GM18520 (cell line): ENCODE data around the gene GRIP1.

ENCODE experiments used
- ATAC-seq: cut with Tn5 transposase; IDR thresholded peaks from one replicate; pipeline ENCODE4 v1.9.1; 2021; ENCODE audit not compliant: unreplicated experiment

GRIP1 gene

DNA sequence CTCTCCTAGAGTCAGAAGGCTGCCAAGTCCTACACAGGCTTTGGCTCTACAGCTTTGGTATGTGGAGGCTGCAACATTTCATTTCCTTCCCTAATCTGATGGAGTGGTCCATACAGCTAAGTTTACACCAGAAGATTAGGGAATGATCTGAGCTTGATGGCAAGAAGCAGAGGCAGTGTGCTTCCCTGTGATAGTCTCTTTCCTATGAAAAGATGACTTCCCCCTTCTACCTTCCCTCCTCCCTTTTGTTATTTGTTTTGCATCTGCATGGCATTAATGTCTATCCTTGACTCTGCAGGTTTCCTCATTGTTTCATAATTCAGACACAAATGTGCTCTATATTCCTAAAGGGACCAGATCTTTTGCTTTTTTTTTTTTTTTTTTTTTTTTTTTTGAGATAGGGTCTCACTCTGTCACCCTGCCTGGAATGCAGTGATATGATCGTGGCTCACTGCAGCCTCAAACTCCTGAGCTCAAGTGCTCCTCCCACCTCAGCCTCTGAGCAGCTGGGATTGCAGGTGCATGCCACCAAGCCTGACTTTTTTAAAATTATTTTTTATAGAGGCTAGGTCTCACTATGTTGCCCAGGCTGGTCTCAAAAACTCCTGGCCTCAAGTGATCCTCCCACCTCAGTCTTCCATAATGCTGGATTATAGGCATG is 76.3 kb downstream of the GRIP1 start:
- no peak for ATAC-seq

DNA sequence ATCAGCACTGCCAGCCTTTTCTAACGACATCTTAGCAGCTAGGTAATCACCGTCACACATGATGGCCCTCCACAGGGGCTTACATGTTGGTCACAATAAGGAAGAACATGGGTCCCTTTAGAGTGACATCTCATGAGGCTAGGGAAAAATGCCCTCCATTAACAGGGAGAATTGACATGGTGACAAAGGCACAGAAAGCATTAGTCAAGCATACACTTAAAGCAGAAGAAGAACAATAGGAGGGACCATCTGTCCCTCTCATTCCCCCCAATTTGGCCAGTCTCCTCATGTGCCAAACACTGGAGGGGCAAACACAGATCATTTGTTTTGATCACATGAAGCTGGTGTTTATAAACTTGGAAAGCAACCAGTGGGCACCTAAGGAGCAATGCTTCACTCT is 78.0 kb downstream of the GRIP1 start:
- no peak for ATAC-seq

DNA sequence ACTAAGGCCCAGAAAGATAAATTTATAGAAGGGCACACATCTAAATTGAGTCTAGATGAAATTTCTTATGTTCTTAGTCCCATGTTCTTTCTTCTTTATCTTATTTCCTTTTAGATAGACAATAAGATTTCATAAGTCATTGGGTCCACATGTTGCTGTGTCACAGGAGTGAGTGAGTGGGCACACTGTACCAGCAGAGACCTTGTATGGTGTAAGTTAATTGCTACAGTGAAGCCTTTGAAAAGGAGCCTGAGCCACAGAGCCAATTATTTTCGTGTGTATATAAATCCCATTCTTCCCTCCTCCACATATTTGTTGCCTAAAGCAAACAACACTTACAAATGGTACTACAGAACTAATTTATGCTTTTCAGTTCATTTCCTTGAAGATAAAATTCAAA is 79.1 kb downstream of the GRIP1 start:
- ATAC-seq: no peak

DNA sequence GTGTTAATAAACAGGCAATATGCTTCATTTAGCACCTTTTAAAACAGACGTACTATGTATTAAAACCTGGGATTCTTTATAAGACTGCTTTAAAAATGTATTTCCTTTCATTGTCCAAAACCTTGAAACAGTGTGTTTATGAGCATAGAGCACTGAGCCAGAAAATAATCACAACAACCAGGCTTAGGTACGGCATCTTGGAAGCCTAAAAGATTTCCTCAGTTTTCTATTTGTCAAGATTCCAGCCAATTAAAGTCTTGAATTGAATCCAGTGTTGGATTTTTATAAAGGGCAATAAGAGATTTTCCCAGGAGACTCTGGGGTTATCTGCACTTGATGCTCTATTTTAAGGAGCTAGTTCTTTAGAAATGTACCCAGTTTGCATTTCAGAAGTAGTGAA is 80.3 kb downstream of the GRIP1 start:
- ATAC-seq: no peak

DNA sequence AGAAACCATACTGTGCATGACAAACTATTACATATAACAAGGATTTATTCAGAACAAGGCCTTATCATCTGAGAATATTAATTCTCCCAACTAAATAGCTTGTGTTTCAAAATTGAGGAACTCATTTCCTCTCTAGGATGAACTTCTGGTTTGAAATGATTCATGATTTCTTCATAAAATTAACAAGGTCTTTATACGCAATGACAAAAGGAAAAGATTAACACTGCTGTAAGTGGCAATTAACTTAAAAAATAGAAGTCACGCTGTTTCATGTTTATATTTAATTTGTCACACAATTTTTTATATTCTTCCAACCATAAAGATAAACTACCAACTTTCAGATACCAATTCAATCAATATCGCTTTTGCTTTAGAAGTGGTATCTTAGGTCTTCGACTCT is 80.8 kb downstream of the GRIP1 start:
- no peak for ATAC-seq

DNA sequence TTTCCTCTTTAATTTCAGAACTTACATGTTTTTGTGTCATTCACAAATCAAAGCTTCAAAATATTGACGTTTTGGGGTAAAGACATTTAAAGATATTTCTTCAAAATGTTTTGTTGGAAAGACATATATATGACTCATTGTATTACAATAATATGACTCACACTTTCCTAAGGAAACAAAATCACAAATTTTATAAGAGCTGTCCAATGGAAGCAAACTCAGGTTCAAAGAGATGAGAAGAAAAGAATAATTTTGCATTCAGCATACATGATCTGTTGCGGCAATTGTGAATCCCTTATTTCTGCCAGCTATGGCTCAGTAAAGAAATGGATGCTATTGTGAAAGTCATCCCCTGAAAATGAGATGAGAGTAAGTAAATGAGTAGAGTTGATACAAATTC is 82.7 kb downstream of the GRIP1 start:
- ATAC-seq: no peak

DNA sequence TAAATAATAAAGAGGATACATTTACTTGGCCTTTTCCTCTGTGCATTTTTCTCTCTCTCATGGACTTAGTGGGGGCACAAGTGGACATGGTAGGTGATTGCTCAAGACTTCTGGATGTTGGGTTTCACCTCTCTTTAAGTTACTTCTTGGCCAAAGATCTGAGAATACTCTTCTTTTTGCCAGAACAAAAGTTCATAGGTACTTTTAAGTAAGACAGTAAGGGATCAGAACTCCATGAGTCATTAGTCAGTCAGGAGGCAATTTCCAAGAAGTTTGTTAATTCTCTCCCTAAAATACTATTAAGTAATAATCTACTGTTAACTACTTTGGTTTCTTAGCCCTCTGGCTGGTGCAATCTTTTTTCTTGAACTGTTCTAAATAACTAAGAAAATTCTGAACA is 84.2 kb downstream of the GRIP1 start:
- no peak for ATAC-seq

DNA sequence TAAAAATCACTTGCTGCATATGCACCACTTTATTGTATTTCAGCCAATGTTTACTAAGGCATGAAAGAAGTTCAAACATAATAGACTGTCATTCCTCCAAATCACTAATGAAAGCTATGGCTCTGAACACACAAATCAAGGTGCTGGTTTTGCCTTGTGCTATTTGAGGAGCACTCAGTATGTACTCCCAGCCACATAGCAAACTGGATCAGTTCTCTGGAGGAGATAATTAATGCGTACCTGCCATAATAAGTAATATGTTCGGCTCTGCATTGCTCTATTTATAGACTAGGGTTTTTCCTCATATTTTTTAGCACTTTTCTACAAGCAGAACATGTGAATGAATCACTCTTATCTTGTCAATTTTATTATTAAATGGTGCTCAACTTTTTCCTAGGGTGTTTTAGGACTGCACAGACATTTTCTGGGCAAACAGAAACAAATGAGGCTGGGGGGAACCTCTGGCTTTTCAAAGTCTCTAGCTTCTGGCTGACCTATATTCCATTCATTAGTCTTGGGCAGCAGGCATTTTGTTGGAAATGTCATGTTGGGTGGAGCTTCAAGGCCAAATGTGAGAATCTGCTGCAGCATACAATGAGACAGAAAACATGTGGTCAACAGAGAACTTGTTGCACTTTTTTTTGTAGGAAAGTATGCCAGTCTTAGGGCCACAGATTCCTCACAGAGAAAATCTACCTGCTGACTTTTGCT is 88.4 kb downstream of the GRIP1 start:
- no peak for ATAC-seq

DNA sequence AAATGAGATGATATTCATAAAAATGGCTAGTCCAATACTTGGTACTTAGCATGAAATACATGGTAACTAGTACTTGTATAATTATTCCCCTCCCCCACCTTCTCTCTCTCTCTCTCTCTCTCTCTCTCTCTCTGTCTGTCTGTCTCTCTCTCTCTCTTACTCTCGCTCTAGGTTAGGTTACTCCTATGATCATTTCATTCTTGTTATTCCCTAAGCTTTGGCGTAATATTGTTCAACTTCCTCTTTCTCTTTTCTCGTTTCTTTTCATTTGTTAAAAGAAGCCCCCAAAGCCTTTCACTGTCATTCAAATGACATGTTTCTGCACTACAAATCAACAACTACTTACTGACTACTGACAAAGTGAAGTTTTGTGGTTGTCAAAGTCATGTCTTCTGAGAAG is 89.8 kb downstream of the GRIP1 start:
- ATAC-seq: no peak

DNA sequence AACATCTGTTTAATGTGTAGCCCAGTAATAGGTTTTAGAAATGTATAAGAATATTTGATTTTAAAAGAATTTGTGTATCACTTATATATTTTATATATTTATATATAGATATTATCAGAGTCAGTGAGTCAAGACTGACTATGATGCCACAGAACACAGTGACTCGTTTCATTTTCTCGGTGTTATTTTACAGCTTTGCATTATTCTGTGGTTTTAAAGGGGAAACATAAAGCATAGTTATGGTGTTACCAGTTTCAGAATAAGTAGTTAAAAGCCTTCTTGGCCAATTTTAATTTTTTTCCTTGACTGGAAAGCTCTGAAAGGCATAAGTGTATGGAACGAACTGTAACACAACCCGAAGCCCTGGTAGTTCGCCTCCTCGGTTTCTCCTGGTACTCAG is 91.0 kb downstream of the GRIP1 start:
- ATAC-seq: no peak

DNA sequence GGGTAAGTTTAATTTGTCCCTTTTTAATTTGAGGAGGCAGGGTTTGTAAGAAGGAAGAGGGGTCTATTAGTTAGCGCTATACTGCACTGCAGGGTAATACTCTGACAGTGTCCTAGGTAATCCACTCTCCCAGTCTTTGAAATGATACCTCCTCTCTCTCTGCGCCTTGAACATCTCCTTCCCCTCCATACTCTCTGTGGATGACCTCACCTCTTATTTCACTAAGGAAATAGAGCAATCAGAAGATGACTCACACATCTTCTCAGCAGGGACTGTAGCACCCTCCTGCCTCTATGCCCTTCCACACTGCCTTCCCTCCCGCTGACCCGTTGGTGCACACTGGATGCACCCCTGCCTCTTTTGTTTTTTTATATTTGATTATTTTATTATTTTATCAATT is 94.2 kb downstream of the GRIP1 start:
- no peak for ATAC-seq

DNA sequence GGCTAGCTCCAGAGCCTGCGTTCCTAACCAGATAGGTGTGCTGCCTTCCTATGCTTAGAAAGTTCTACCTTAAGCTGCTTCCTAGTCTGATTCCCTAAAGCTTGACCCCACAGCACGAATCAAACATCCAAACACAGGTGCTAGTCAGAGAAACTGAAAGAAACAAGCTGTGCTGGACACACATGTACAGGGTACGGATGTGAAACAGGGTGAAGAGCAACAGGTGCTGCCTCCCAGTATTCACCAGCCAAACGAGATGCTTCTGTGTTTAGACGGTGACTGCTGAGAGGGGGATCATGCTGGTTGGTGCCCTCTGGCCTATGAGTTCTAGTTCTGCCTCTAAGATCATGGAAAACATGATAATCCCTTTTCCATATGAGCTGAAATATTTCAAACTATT is 105.3 kb downstream of the GRIP1 start:
- no peak for ATAC-seq

DNA sequence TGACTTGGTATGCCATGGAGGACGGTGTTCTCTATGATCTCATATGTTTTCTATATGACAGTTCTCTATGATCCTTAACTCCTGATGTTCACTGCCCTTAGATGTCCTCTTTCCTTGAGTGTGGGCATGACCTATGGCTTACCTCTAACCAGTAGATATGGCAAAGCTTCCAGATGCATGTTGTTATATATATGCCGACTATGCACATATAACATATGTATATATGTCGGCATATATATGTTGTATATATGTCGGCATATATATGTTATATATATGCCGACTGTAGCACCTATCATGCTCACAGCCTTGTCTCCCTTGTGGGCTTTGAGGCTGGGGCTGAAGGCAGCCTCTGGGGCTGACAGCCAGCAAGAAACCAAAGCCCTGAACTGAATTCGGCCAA is 106.0 kb downstream of the GRIP1 start:
- no peak for ATAC-seq

DNA sequence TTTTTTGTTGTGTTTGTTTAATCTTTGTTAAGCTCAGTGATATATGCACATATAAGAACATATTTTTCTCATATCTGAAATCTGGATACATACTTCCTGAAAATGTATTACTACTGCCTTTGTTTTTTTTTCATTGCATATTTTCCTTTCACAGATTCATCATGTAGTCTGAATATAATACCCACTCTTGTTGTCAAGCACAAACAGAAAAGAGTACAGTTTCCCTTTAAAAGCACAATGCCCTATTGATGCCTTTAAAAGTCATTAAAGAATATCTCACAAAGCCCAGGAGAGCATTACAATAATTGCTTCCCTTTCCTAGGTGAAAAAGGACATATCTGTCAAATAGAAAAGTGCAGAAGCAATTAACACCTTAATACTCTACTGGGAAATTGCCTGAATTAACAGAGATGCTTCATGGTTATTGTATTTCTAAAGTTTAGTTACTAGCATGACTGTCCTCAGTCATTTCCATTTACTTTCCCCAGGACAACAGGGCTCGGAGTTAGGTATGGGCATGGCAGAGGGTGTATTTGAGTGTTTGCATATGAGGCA is 107.4 kb downstream of the GRIP1 start:
- no peak for ATAC-seq

DNA sequence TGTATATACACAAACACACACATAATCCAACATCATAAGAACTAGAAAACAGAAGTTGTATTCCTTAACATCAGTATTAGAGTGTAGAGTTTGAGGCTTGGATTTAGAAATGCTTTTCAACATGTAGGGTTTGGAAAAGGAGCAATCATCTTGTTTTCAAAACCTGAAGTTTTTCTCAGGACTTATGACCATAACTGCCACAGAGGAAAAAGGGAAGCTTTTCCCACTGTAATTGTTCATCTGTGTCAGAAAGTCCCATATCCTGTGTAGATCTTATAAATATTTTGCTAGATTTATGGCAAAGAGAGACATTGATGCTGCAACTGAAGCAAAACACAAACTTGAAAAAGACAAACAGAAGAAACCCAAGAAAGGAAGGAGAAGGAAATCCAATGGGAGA is 115.7 kb downstream of the GRIP1 start:
- no peak for ATAC-seq

DNA sequence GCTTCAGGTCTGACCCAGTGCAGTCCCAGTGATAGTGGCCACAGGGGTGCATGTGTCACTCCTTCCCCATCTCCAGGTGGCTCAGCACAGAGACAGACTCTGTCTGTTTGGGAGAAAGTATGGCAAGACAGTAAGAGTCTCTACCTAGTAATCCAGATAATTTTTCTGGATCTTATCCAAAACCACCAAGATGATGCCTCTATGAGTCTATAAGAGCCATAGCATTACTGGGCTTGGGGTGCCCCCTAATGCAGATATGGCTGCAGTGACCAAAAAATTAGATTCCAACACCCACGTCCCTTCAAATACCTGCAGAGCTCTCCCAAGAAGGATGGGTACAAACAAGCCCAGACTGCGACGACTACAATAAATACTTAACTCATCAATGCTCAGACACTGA is 123.8 kb downstream of the GRIP1 start:
- ATAC-seq: no peak

DNA sequence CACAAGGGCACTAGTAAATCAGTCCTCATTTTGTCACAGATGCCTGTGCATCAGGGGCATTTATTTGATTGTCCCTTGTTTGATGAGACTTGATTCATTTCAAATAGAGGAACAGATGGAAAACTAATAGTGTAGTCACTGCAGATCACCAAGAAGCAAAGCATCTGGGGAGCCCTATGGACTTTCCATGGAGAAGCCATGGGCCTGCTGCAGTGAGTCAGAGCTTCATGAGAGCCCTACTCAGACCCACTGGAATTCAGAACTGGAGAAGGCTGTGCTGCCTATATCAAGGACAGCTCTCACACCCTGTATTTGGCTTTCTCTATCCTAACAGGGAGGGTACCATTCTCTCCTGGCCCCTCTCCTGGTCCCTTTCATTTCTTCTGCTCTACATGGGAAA is 126.2 kb downstream of the GRIP1 start:
- ATAC-seq: no peak

DNA sequence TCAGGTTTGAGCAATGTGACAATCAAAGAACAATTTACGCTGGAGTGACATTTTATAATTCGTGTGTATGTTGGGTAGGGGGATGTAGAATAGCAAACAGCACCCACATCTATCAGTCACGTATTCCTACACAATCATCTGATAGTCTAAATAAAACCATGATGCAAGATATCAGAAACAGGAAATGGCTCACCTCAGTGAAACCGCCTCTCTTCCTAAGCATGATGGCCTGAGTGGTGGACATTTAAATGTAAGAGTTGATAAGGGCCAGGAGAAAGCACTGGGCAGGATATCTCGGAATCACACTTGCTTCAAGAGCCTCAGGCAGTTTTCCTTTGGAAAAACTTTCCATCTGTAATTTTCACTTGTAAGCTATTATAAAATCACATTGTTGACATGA is 128.2 kb downstream of the GRIP1 start:
- no peak for ATAC-seq

DNA sequence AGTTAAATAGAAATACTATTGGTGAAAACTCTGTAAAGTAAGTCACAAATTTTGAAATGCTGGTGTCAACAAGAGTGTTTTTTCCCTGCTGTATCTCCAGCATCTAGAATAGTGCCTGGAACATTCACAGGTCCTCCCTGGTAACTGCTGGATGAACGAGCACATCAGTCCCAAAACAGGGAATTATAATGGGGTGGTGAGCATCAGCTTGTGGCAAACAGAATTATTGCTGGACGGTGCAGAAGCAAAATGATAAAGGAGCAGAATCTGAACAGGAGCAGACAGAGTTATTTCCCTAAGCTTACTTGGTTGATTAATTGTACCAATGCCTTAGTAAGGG is 129.9 kb downstream of the GRIP1 start:
- no peak for ATAC-seq

DNA sequence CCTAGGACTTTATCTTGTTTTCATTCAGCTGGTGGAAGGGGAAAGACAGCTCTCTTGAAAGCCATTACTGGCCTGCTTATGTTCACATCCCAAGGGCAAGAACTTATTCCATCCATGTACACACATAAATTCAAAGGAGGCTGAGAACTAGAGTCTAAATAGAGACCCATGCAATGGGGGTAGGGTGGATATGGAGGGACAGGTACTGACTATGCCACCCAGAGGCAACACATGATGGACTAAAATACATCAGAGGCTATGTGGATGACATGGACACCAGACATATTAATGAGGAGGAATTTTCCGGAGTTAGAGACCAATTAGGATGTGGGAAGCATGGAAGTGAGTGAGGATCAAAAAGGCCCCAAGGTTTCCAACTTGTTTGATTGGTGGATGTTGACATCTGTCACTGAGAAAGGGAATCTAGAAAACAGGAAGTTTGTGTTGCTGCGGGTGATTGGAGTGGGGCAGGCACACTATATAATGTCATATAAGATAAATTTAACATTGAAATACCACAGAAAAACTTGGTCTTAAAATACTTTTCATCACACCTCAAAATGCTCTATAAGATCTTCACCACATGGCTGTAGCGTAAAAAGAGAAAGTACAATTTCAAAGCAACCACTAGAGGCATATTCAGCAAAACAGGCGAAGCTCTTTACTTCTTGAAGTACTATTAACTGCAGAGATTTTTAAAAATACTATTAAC is 130.4 kb downstream of the GRIP1 start:
- no peak for ATAC-seq

DNA sequence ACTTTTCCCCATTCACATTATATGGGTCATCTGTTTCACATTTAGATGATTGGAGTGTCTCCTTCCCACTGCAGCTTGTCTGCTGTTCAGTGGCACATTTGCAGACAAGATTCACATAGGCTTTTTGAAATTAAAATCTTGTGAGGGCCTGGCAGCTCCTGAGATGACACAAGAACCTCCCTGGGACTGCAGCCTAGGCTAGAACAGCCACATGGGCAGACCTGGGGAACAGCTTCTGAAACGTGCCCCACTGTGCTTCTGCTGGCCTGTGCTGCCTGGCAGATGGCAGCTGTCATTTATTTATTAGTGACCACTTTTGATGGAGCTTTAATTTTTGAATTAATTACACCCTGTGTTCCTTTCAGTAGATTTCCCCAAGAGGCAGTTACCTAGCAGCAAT is 137.4 kb downstream of the GRIP1 start:
- ATAC-seq: no peak

DNA sequence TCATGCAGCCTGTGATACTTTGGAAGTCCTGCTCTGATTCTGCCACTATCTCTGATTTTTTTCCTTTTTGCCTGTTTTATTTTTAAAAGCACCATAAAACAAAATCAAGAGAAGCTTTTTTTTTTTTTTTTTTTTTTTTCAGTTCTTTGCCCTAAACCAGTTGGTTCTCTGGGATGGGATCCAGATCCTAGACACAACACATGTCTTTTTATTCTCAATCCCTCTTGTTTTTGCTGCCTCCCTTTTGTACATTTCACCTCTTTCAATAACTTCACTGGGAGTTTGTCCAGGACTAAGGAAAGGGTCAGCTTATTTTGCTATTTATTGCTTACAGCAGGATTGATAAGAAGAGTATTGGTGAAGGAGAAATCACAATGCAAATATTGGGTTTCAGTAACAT is 139.4 kb downstream of the GRIP1 start:
- ATAC-seq: no peak
